OCI-LY7 (cell line): ENCODE results near the gene ATXN10. TPM values are rescaled to one million over a fixed set of nuclear protein-coding genes. Genes with fewer than 3 reads are reported as not detected.

Source experiments
- BruUV-seq: library from RNA; stranded (reverse); fragments of 400-500 nt; replicated peaks from 2 replicates; lab custom pipeline; 2021; lab: Mats Ljungman, UMichigan
- CTCF ChIA-PET: fragments of 300-600 bp; sonication (Branson Sonifier 250); formaldehyde crosslinking; loops from one replicate; lab custom pipeline; 2022; ENCODE audit warnings: antibody characterized with exemption; ENCODE audit not compliant: unreplicated experiment; lab: Charles Lee
- POLR2A ChIA-PET: fragments of 300-600 bp; sonication (Branson Sonifier 250); formaldehyde crosslinking; loops from one replicate; lab custom pipeline; 2022; ENCODE audit warnings: antibody characterized with exemption; lab: Charles Lee
- DNase-seq: peaks from one replicate; pipeline ENCODE4 v3.0.0-alpha.2; 2015; ENCODE audit warnings: low spot score
- H2AFZ ChIP-seq: fragments of 200-600 bp; sonication (generic), shearing (Covaris generic); 2 replicates; pipeline ENCODE4 v1.6.1; 2014; ENCODE audit warnings: mild to moderate bottlenecking, antibody characterized with exemption, low read length, moderate library complexity
- H3K27ac ChIP-seq: fragments of 200-600 bp; sonication (generic); 2 replicates; pipeline ENCODE4 v1.5.1; 2014; ENCODE audit warnings: mixed run types, low read depth, mild to moderate bottlenecking, moderate library complexity, low read length, inconsistent platforms; ENCODE audit not compliant: poor library complexity, severe bottlenecking
- H3K36me3 ChIP-seq: fragments of 200-600 bp; sonication (generic); 2 replicates; pipeline ENCODE4 v1.6.1; 2014; ENCODE audit warnings: mild to moderate bottlenecking, antibody characterized with exemption, low read length, moderate library complexity, mixed read lengths; ENCODE audit not compliant: insufficient read depth
- H3K4me1 ChIP-seq: fragments of 200-600 bp; sonication (generic); 2 replicates; pipeline ENCODE4 v1.5.1; 2014; ENCODE audit warnings: mild to moderate bottlenecking, low read length; ENCODE audit not compliant: insufficient read depth, poor library complexity, severe bottlenecking
- H3K4me2 ChIP-seq: fragments of 200-600 bp; sonication (generic); 2 replicates; pipeline ENCODE4 v1.6.1; 2014; ENCODE audit warnings: mild to moderate bottlenecking, low read length
- H3K4me3 ChIP-seq: fragments of 200-600 bp; sonication (generic); 2 replicates; pipeline ENCODE4 v1.5.1; 2014; ENCODE audit warnings: mild to moderate bottlenecking, low read depth, low read length; ENCODE audit not compliant: poor library complexity, severe bottlenecking
- H3K79me2 ChIP-seq: fragments of 200-600 bp; sonication (generic); 2 replicates; pipeline ENCODE4 v1.6.1; 2016; ENCODE audit warnings: low read depth, mild to moderate bottlenecking, low read length, moderate library complexity, mixed read lengths; ENCODE audit not compliant: insufficient read depth
- H3K9me2 ChIP-seq: fragments of 200-600 bp; sonication (generic); 2 replicates; pipeline ENCODE4 v1.6.1; 2016; ENCODE audit warnings: mild to moderate bottlenecking, low read length, mixed read lengths; ENCODE audit not compliant: insufficient read depth
- H3K9me3 ChIP-seq: fragments of 200-600 bp; sonication (generic); 2 replicates; pipeline ENCODE4 v1.6.1; 2014; ENCODE audit warnings: mild to moderate bottlenecking, mixed run types, low read length, mixed read lengths
- H4K20me1 ChIP-seq: fragments of 200-600 bp; sonication (generic); 2 replicates; pipeline ENCODE4 v1.6.1; 2014; ENCODE audit warnings: mild to moderate bottlenecking, antibody characterized with exemption, low read length, moderate library complexity, mixed read lengths; ENCODE audit not compliant: insufficient read depth
- EZH2phosphoT487 ChIP-seq: fragments of 200-600 bp; sonication (generic); IDR thresholded peaks from 2 replicates; pipeline ENCODE4 v1.6.1; 2018; ENCODE audit warnings: low read depth, borderline replicate concordance, mild to moderate bottlenecking, mixed run types, antibody characterized with exemption, low read length, moderate library complexity, mixed read lengths
- intact Hi-C: fragments of 100-400 bp; cut with micrococcal nuclease; formaldehyde crosslinking; loops from one replicate; pipeline ENCODE4 v1.10.0; 2022; ENCODE audit not compliant: unreplicated experiment
- total RNA-seq, 2 experiments: library from RNA; depleted of rRNA in 1 of 2; stranded (reverse); fragments of >200 nt in 1 of 2; shearing (Covaris generic) in 1 of 2; gene quantifications; 2 replicates each; pipeline ENCODE4 v1.2.3, GENCODE V29; 2014 to 2022
- TF ChIP-seq, protein P1 (sequence below): fragments of 200-600 bp; sonication (generic); conservative IDR thresholded peaks from 2 replicates; pipeline ENCODE4 v1.5.1; 2014; ENCODE audit warnings: mild to moderate bottlenecking, antibody characterized with exemption, low read length, moderate library complexity, mixed read lengths

The ATXN10 gene
- total RNA-seq, 2 experiments from 2014 or later = 66.1 to 197 TPM

DNA sequence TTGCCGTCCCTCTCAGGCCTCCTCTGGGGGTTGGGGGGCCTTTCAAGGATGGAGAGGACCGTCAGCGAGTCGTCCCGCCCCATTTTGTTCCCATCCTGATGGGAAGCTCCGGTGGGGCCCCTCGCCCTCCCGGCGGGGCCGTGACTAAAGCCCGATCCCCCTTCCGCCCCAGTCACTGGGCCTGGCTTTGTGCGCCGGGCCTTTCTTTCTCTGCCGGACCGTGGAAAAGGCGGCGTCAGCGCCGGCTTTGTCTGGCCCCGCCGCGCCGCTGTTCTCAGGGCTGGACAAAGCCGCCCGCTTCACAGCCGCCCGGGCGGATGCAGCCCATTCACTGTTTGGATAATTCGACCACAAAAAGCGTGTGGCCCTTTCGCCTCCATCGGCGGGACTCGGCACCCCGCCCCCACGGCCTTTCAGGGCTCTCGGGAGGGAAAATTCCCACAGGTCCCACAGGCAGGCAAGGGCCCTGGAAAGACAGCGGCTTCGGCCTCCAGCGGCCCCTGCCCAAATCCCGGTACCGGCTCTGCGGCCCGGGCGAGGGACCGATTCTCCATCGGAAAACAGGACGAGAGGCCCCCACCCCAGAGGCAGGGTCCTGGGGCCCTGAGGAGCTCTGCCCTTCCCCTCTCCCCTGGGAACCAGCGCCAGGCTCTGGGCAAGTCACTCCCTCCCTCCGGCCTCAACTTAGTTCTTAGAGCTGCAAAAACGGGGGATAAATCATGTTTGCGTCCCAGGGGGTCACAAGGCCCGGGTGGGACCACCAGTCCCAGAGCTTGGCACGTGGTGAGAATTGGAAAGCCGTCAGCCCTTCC, 218.1 kb downstream of the ATXN10 start:
- no peaks in the 10 kb centered on the region for H3K36me3 ChIP-seq
- CTCF ChIA-PET = no interaction called here
- DNase-seq = no peak

GRCh38 chr22:45890351-45890635, 218.7 kb downstream of the ATXN10 start:
- TF ChIP-seq, protein P1, sequence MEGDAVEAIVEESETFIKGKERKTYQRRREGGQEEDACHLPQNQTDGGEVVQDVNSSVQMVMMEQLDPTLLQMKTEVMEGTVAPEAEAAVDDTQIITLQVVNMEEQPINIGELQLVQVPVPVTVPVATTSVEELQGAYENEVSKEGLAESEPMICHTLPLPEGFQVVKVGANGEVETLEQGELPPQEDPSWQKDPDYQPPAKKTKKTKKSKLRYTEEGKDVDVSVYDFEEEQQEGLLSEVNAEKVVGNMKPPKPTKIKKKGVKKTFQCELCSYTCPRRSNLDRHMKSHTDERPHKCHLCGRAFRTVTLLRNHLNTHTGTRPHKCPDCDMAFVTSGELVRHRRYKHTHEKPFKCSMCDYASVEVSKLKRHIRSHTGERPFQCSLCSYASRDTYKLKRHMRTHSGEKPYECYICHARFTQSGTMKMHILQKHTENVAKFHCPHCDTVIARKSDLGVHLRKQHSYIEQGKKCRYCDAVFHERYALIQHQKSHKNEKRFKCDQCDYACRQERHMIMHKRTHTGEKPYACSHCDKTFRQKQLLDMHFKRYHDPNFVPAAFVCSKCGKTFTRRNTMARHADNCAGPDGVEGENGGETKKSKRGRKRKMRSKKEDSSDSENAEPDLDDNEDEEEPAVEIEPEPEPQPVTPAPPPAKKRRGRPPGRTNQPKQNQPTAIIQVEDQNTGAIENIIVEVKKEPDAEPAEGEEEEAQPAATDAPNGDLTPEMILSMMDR = no peak
- TF ChIP-seq EZH2phosphoT487 = no peak
- ChIA-PET CTCF (no interaction called here), POLR2A (no interaction called here)

More for the DNA sequence above, 218.1 kb downstream of the ATXN10 start:
- H4K20me1 ChIP-seq = no peaks in the 10 kb centered on the region
- TF ChIP-seq, protein P1 = no peak
- no peak for TF ChIP-seq EZH2phosphoT487
- H3K4me3 ChIP-seq = no peak overlapping the region
- H3K9me3 ChIP-seq = no peaks in the 10 kb centered on the region
- BruUV-seq = no TSS peak
- H2AFZ ChIP-seq = no peak overlapping the region
- no peaks in the 10 kb centered on the region for H3K4me1 ChIP-seq
- no peak overlapping the region for H3K4me2 ChIP-seq
- H3K79me2 ChIP-seq = no peaks in the 10 kb centered on the region
- no peaks in the 10 kb centered on the region for H3K9me2 ChIP-seq
- POLR2A ChIA-PET = no interaction called here
- intact Hi-C loops = no loop called here
- H3K27ac ChIP-seq = no peak overlapping the region

DNA sequence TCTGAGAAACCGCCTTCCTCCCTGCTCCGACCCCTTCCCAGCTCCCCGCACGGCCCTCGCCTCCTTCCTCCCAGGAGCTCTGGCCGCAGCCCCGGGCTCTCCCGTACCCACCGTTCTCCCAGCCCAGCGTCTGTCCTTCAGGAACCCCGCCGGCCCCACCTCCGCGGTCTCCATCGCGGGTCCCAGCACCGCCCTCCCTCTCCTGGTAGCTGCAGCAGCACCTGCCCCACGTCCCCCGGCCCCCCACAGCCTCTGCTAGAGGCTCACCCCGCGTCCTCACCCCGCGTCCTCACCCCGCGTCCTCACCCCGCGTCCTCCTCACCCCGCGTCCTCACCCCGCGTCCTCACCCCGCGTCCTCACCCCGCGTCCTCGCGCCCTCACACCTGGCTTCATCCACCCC, 219.4 kb downstream of the ATXN10 start:
- Histone ChIP-seq H4K20me1 (no peaks in the 10 kb centered on the region), H3K9me2 (no peaks in the 10 kb centered on the region), H3K36me3 (no peaks in the 10 kb centered on the region), H3K79me2 (no peaks in the 10 kb centered on the region), H3K27ac (no peak overlapping the region), H3K9me3 (no peaks in the 10 kb centered on the region), H3K4me1 (no peaks in the 10 kb centered on the region), H2AFZ (no peak overlapping the region), H3K4me3 (no peak overlapping the region), H3K4me2 (no peak overlapping the region)
- BruUV-seq = no TSS peak
- ChIA-PET POLR2A (no interaction called here), CTCF (no interaction called here)
- DNase-seq = no peak
- intact Hi-C loops = no loop called here
- TF ChIP-seq EZH2phosphoT487 = no peak
- TF ChIP-seq, protein P1 = no peak

More at GRCh38 chr22:45890351-45890635, 218.7 kb downstream of the ATXN10 start:
- Histone ChIP-seq H3K27ac (no peak overlapping the region), H2AFZ (no peak overlapping the region), H3K4me1 (no peaks in the 10 kb centered on the region), H3K9me3 (no peaks in the 10 kb centered on the region), H4K20me1 (no peaks in the 10 kb centered on the region), H3K36me3 (no peaks in the 10 kb centered on the region), H3K9me2 (no peaks in the 10 kb centered on the region), H3K4me3 (no peak overlapping the region), H3K79me2 (no peaks in the 10 kb centered on the region), H3K4me2 (no peak overlapping the region)
- no TSS peak for BruUV-seq
- no peak for DNase-seq
- intact Hi-C loops = no loop called here
